Astrocyte (in vitro differentiated cells and primary cell): ENCODE measurements around the gene PRPH. TPM values are rescaled to one million over a fixed set of nuclear protein-coding genes. Genes with fewer than 3 reads are reported as not detected.

ENCODE experiments used
- DNase-seq: peaks from one replicate; pipeline ENCODE4 v3.0.0-alpha.2; 2010; ENCODE audit warnings: low read depth
- FAIRE-seq: peaks from 2 replicates; lab custom pipeline; 2011; peaks lifted over from hg19 to GRCh38; lab: Jason Lieb, UNC
- H2AFZ ChIP-seq: 2 replicates; pipeline ENCODE4 v1.6.0; 2012; ENCODE audit warnings: low read depth, low read length, inconsistent platforms
- H3K27ac ChIP-seq: 2 replicates; pipeline ENCODE4 v1.5.1; 2011; ENCODE audit warnings: low read depth, low read length, inconsistent platforms
- H3K27me3 ChIP-seq: 2 replicates; pipeline ENCODE4 v1.6.0; 2011; ENCODE audit warnings: low read length, inconsistent platforms; ENCODE audit not compliant: insufficient read depth
- H3K36me3 ChIP-seq: 2 replicates; pipeline ENCODE4 v1.5.1; 2011; ENCODE audit warnings: low read length, inconsistent platforms; ENCODE audit not compliant: insufficient read depth
- H3K4me1 ChIP-seq: 2 replicates; pipeline ENCODE4 v1.5.1; 2011; ENCODE audit warnings: low read length, inconsistent platforms; ENCODE audit not compliant: insufficient read depth
- H3K4me2 ChIP-seq: 2 replicates; pipeline ENCODE4 v1.6.0; 2012; ENCODE audit warnings: low read length, inconsistent platforms
- H3K4me3 ChIP-seq: 2 replicates; pipeline ENCODE4 v1.5.1; 2011; ENCODE audit warnings: low read depth, mild to moderate bottlenecking, low read length, inconsistent platforms; ENCODE audit not compliant: insufficient read depth
- H3K79me2 ChIP-seq: 2 replicates; pipeline ENCODE4 v1.6.0; 2012; ENCODE audit warnings: mild to moderate bottlenecking, low read length, inconsistent platforms; ENCODE audit not compliant: insufficient read depth
- H3K9ac ChIP-seq: 2 replicates; pipeline ENCODE4 v1.6.0; 2012; ENCODE audit warnings: mild to moderate bottlenecking, low read length, inconsistent platforms
- H3K9me3 ChIP-seq: 2 replicates; pipeline ENCODE4 v1.5.1; 2012; ENCODE audit warnings: low read depth, mild to moderate bottlenecking, low read length, inconsistent platforms; ENCODE audit not compliant: insufficient read depth
- H4K20me1 ChIP-seq: 2 replicates; pipeline ENCODE4 v1.6.0; 2012; ENCODE audit warnings: low read length, inconsistent platforms; ENCODE audit not compliant: insufficient read depth
- H3K27ac Mint-ChIP-seq: one replicate; pipeline ENCODE4 v1.8.0; 2021; ENCODE audit warnings: mild to moderate bottlenecking, mixed read lengths; ENCODE audit not compliant: unreplicated experiment
- H3K27me3 Mint-ChIP-seq: one replicate; pipeline ENCODE4 v1.8.0; 2021; ENCODE audit warnings: low read depth, mixed read lengths; ENCODE audit not compliant: unreplicated experiment
- H3K36me3 Mint-ChIP-seq: one replicate; pipeline ENCODE4 v1.8.0; 2021; ENCODE audit warnings: low read depth, mixed read lengths; ENCODE audit not compliant: unreplicated experiment
- H3K4me1 Mint-ChIP-seq: one replicate; pipeline ENCODE4 v1.8.0; 2021; ENCODE audit warnings: low read depth, mixed read lengths; ENCODE audit not compliant: unreplicated experiment
- H3K4me3 Mint-ChIP-seq: one replicate; pipeline ENCODE4 v1.8.0; 2021; ENCODE audit warnings: mild to moderate bottlenecking, moderate library complexity, mixed read lengths; ENCODE audit not compliant: unreplicated experiment
- H3K9me3 Mint-ChIP-seq: one replicate; pipeline ENCODE4 v1.8.0; 2021; ENCODE audit warnings: mild to moderate bottlenecking, mixed read lengths; ENCODE audit not compliant: unreplicated experiment
- EZH2 ChIP-seq: IDR thresholded peaks from 2 replicates; pipeline ENCODE4 v1.6.1; 2012; ENCODE audit warnings: mild to moderate bottlenecking, low read length, inconsistent platforms; ENCODE audit not compliant: insufficient read depth
- total RNA-seq: library from RNA; stranded (reverse); gene quantifications from 2 replicates; pipeline ENCODE4 v1.2.1, GENCODE V29; 2021
- TF ChIP-seq, protein P1 (sequence below): IDR thresholded peaks from 2 replicates; pipeline ENCODE4 v1.5.1; 2011; ENCODE audit warnings: low read depth, mild to moderate bottlenecking, inconsistent platforms, low read length, moderate library complexity; ENCODE audit not compliant: insufficient read depth

The PRPH gene
- total RNA-seq, 1 donor from 2014 or later, result not detected

DNA sequence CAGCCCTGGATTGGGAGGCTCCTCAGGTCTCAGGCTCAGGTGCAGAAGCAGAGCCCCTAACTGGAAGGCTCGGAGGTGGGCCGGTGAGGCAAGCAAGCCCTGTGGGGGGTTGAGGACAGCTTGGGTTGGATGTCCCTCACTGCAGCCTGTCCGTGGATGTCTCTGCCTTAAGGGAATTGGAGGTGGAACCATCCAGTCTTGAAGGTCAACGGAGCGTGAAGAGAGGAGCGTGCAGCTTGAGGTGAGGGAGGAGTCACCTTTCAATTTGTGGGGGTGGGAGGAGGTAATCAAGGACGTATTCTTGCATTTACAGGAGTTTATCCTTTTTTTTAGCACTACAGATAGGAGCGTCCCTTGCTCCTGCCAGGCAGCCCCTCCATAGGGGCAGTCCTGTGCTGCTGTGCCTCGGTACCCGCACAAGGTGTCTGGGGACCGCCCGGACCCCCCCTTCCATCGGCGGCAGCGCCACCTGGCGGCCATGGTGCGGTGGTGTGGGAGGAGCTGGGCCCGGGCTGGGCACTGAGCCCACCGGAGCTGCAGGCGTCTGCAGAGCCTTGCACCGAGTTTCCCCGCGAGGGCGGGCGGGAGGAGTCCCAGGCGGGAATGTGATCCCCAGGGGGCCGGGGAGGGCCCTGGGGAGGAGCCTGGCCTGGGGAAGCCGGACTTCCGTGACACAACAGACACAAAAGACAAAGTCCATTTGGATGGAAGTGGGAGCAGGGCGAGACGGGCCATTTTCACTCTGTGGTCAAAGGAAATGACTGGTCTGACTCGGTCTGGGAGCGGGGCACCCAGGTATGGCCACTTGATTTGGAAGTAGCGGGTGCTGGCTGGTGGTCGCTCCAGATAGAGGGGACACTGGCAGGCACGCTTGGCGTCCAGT, 52.6 kb downstream of the PRPH start:
- Mint-ChIP-seq H3K27me3 (peaks cover 59% of the 10 kb centered on the region), H3K4me1 (peaks cover 6% of the 10 kb centered on the region), H3K36me3 (no peaks in the 10 kb centered on the region), H3K27ac (no peak overlapping the region), H3K9me3 (no peaks in the 10 kb centered on the region), H3K4me3 (peak overlapping the region; percentile 70)
- Histone ChIP-seq H2AFZ (peak overlapping the region; percentile 89), H3K4me2 (peak overlapping the region; percentile 85), H3K4me1 (peaks cover 42% of the 10 kb centered on the region), H3K4me3 (peak overlapping the region; percentile 51), H3K27me3 (peaks cover 28% of the 10 kb centered on the region), H3K27ac (no peak overlapping the region), H3K9ac (peak overlapping the region; percentile 70), H3K79me2 (no peaks in the 10 kb centered on the region), H3K36me3 (no peaks in the 10 kb centered on the region), H3K9me3 (no peaks in the 10 kb centered on the region), H4K20me1 (no peaks in the 10 kb centered on the region)
- FAIRE-seq (no peak), DNase-seq (peak; percentile 81)
- TF ChIP-seq, protein P1, sequence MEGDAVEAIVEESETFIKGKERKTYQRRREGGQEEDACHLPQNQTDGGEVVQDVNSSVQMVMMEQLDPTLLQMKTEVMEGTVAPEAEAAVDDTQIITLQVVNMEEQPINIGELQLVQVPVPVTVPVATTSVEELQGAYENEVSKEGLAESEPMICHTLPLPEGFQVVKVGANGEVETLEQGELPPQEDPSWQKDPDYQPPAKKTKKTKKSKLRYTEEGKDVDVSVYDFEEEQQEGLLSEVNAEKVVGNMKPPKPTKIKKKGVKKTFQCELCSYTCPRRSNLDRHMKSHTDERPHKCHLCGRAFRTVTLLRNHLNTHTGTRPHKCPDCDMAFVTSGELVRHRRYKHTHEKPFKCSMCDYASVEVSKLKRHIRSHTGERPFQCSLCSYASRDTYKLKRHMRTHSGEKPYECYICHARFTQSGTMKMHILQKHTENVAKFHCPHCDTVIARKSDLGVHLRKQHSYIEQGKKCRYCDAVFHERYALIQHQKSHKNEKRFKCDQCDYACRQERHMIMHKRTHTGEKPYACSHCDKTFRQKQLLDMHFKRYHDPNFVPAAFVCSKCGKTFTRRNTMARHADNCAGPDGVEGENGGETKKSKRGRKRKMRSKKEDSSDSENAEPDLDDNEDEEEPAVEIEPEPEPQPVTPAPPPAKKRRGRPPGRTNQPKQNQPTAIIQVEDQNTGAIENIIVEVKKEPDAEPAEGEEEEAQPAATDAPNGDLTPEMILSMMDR, result peak; percentile 73
- no peak for TF ChIP-seq EZH2

Other genes with a start within 250 kb of the PRPH start
- gene KMT2D, start 234.4 kb upstream of the PRPH start, total RNA-seq, result 81.7 and 86.9 TPM in 2 replicates
- gene RHEBL1, start 225.2 kb upstream of the PRPH start, total RNA-seq, result 1.3 and 1.9 TPM in 2 replicates
- gene DHH, start 200.3 kb upstream of the PRPH start, total RNA-seq, result 0.05 and 0.16 TPM in 2 replicates
- gene LMBR1L, start 184.3 kb upstream of the PRPH start, total RNA-seq, result 58.7 and 61.0 TPM in 2 replicates
- 811 and 939 TPM in 2 replicates for gene TUBA1B, start 163.8 kb upstream of the PRPH start, total RNA-seq
- gene TUBA1A, start 106.1 kb upstream of the PRPH start, total RNA-seq, result 772 and 932 TPM in 2 replicates
- gene TUBA1C, start 30.1 kb upstream of the PRPH start, total RNA-seq, result 345 and 408 TPM in 2 replicates
- gene TROAP, start 28.1 kb downstream of the PRPH start, total RNA-seq, result 2.2 and 2.7 TPM in 2 replicates
- gene C1QL4, start 42.0 kb downstream of the PRPH start, total RNA-seq, result 0.09 TPM in 1 of 2 replicates, not detected in the other
- gene DNAJC22, start 51.7 kb downstream of the PRPH start, total RNA-seq, result 0.34 and 0.52 TPM in 2 replicates
- 44.0 and 46.3 TPM in 2 replicates for gene SPATS2, start 72.3 kb downstream of the PRPH start, total RNA-seq
- 0.14 TPM in 1 of 2 replicates, not detected in the other for gene KCNH3, start 243.9 kb downstream of the PRPH start, total RNA-seq